Left lobe of liver (tissue), 2 donors: ENCODE results near the gene TTC34. TPM values are rescaled to one million over a fixed set of nuclear protein-coding genes. Genes with fewer than 3 reads are reported as not detected.

Experiments used
- ATAC-seq: fragments of 200-7000 bp; cut with Tn5 transposase; one replicate; pipeline ENCODE4 v1.9.1; 2020; ENCODE audit warnings: mild to moderate bottlenecking, moderate library complexity
- DNase-seq: peaks from one replicate; pipeline ENCODE4 v3.0.0-alpha.2; 2020; ENCODE audit warnings: low spot score
- total RNA-seq: library from RNA; stranded (reverse); gene quantifications from one replicate; pipeline ENCODE4 v1.2.1, GENCODE V29; 2021
- donor health status: DM: no; HTN: no; CAD: no; lungs with moderate emphysema.
- donor health status: DM: no; HTN: yes; CAD: no.

Gene TTC34
- total RNA-seq, 1 donor from 2014 or later = 0.20 TPM

GRCh38 chr1:2829846-2830615, 28.5 kb upstream of the TTC34 start:
- ATAC-seq (no peak), DNase-seq (no peak)

GRCh38 chr1:2828586-2829250, 27.2 kb upstream of the TTC34 start:
- DNase-seq (no peak), ATAC-seq (no peak)

- DNase-seq = no peak
- ATAC-seq = no peak
These were observed 25.3 kb upstream of the TTC34 start for GRCh38 chr1:2826736-2827292.

GRCh38 chr1:2826316-2826715, 24.8 kb upstream of the TTC34 start:
- ATAC-seq = no peak
- no peak for DNase-seq

- DNase-seq = no peak
- ATAC-seq = no peak
These were observed 24.1 kb upstream of the TTC34 start for GRCh38 chr1:2825487-2826189.

GRCh38 chr1:2824999-2825398, 23.5 kb upstream of the TTC34 start:
- no peak for DNase-seq
- ATAC-seq = no peak

- no peak for DNase-seq
- ATAC-seq = no peak
These were observed 22.6 kb upstream of the TTC34 start for GRCh38 chr1:2823921-2824610.

GRCh38 chr1:2822621-2823145, 21.2 kb upstream of the TTC34 start:
- DNase-seq = no peak

GRCh38 chr1:2821966-2822620, 20.6 kb upstream of the TTC34 start:
- DNase-seq = peak; percentile 54
- peak; percentile 91 for ATAC-seq

More at GRCh38 chr1:2822621-2823145, 21.2 kb upstream of the TTC34 start:
- no peak for ATAC-seq

- ATAC-seq (no peak), DNase-seq (no peak)
These were observed 20.0 kb upstream of the TTC34 start for GRCh38 chr1:2821373-2821955.

GRCh38 chr1:2820731-2821372, 19.4 kb upstream of the TTC34 start:
- DNase-seq (no peak), ATAC-seq (no peak)

GRCh38 chr1:2819831-2820730, 18.6 kb upstream of the TTC34 start:
- ATAC-seq (no peak), DNase-seq (no peak)

- no peak for ATAC-seq
- no peak for DNase-seq
These were observed 17.9 kb upstream of the TTC34 start for GRCh38 chr1:2819429-2819828.

GRCh38 chr1:2817784-2818564, 16.5 kb upstream of the TTC34 start:
- DNase-seq (no peak), ATAC-seq (no peak)

GRCh38 chr1:2816786-2817185, 15.3 kb upstream of the TTC34 start:
- ATAC-seq (no peak), DNase-seq (no peak)

GRCh38 chr1:2815551-2815950, 14.1 kb upstream of the TTC34 start:
- ATAC-seq = no peak

GRCh38 chr1:2814511-2815075, 13.1 kb upstream of the TTC34 start:
- ATAC-seq = no peak

More at GRCh38 chr1:2815551-2815950, 14.1 kb upstream of the TTC34 start:
- no peak for DNase-seq

More at GRCh38 chr1:2814511-2815075, 13.1 kb upstream of the TTC34 start:
- no peak for DNase-seq
